ENCODE results near the gene ANKRD55. TPM values are rescaled to one million over a fixed set of nuclear protein-coding genes. Genes with fewer than 3 reads are reported as not detected.
A peak's percentile ranks its signal among the peaks of the same experiment; 100 is the strongest.
"Not testable (repeated sequence)": the region's sequence is repeated elsewhere in the genome, so short reads cannot be mapped to it uniquely, and the experiment has no call there.

ANKRD55 gene
- polyA plus RNA-seq, 4 donors = 1.1 to 1.6 (median 1.5) TPM

GRCh38 chr5:56211298-56211865 is 21.7 kb downstream of the ANKRD55 start:
- no peak for DNase-seq (ENCODE audit: low read depth in 4 of 4, low spot score in 3 of 4)

DNA sequence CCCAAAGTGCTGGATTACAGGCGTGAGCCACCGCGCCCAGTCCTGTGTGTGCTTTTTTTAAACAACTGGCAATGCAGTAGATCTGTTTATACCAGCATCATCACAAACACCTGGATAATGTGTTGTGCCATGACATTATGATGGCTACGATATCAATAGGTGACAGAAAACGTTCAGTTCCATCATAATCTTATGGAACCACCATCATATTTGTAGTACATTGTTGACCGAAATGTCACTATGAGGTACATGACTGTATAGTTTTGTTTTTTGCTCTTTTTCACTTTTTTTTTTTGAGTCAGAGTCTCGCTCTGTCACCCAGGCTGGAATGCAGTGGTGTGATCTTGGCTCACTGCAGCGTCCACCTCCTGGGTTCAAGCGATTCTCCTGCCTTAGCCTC is 24.4 kb downstream of the ANKRD55 start:
- no peak for DNase-seq (ENCODE audit: low read depth in 4 of 4, low spot score in 3 of 4)

DNA sequence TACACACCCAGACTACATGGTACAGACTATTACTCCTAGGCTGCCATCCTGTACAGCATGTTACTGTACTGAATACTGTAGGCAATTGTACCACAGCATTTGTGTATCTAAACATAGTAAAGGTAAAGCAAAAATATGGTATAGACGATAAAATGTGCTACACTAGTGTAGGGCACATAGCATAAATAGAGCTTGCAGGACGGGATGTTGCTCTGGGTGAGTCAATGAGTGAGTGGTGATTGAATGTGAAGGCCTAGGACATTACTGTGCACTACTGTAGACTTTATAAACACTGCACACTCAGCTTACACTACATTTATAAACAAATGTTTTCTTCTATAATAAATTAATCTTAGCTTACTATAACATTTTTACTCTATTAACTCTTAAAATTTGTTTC is 25.6 kb downstream of the ANKRD55 start:
- DNase-seq (ENCODE audit: low read depth in 4 of 4, low spot score in 3 of 4) = no peak

- DNase-seq (ENCODE audit: low read depth in 4 of 4, low spot score in 3 of 4) = no peak
Measured at GRCh38 chr5:56206126-56206910, 26.8 kb downstream of the ANKRD55 start.

GRCh38 chr5:56203936-56204335 is 29.2 kb downstream of the ANKRD55 start:
- not testable (repeated sequence) for DNase-seq (ENCODE audit: low read depth in 4 of 4, low spot score in 3 of 4)

- no peak for DNase-seq (ENCODE audit: low read depth in 4 of 4, low spot score in 3 of 4)
Measured at GRCh38 chr5:56202483-56202882, 30.6 kb downstream of the ANKRD55 start.

- DNase-seq (ENCODE audit: low read depth in 4 of 4, low spot score in 3 of 4) = not testable (repeated sequence)
Measured at GRCh38 chr5:56201762-56202261, 31.3 kb downstream of the ANKRD55 start.

GRCh38 chr5:56200971-56201666 is 32.0 kb downstream of the ANKRD55 start:
- DNase-seq (ENCODE audit: low read depth in 4 of 4, low spot score in 3 of 4) = peak in 3 of 4 donors; percentile 50 to 66 (median 60)

DNA sequence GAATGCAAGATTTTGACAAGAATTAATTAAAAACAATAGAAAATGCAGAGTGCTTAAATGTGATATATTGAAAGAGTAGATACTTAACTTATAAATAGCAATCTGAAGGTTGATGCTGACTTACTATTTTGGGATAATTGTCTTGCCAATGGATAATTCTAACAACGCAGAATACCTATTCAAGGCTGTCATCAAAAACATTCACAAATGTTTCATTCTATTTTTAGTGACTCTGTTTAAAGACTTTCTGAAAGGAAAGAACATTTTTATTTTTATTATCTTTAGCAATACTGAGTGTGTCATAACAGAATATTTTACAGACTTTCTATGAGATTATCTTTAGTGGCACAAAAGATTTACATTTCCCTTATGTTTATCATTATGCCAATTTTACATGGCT is 38.1 kb downstream of the ANKRD55 start:
- no peak for DNase-seq (ENCODE audit: low read depth in 4 of 4, low spot score in 3 of 4)

GRCh38 chr5:56192246-56192645 is 40.9 kb downstream of the ANKRD55 start:
- DNase-seq (ENCODE audit: low read depth in 4 of 4, low spot score in 3 of 4) = no peak

DNA sequence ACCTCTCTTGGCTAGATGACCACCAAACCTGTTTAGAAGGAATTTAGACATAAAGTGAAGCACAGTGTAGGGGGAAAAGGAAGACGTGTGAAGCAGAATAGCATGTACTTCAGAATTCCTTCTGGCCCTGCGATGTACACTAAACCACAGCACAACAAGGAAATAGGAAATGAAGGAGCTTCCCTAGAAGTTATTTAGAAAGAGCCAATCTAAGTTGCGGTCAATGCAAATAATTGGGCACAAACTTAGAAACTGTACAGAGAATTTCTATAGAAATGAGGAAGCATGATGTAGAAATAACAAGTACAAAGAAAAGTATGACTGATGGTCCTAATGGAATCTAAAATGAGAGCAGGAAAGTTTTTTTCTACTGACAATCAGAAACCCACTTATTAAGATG is 41.5 kb downstream of the ANKRD55 start:
- no peak for DNase-seq (ENCODE audit: low read depth in 4 of 4, low spot score in 3 of 4)

- DNase-seq (ENCODE audit: low read depth in 4 of 4, low spot score in 3 of 4) = no peak
Measured at GRCh38 chr5:56190497-56190896, 42.6 kb downstream of the ANKRD55 start.

DNA sequence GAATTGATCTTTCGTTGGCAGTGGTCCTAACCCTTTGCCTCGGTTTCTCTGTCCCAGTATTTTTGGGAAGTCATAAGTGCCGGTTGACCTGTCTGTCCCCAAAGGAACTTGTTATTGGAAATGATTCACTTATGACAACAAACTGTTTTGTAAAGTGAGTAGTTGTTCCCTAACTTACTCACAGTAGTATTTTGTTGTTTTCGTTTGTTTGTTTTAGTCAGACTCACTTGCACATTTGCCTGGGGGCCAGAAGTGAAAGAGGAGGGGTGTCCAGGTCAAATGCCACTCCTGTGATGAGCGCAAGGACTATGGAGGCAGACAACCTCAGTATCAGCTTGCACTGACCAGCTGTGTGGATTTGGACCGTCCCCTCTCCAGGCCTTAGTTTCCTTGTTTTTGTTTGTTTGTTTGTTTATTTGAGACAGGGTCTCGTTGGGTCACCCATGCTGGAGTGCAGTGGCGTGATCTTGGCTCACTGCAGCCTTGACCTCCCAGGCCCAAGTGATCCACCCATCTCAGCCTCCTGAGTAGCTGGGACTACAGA is 47.3 kb downstream of the ANKRD55 start:
- no peak for DNase-seq (ENCODE audit: low read depth in 4 of 4, low spot score in 3 of 4)

DNA sequence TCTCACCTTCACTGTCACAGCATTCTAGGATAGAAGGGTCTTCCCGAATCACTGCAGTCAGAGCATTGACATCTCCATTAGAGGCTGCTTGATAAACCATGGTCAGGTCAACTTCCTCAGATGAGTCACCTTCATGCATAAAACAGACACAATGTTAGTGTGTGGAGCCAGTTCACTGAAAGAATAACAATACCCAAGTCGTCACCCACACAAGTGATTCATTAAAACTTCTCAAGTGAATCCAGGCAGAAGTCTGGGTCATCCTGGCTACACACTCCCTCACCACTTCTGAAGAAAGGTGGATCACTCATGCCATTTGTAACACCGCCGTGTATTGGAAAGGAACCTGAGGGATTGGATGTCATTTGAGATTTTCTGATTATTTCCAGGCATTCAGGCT is 49.6 kb downstream of the ANKRD55 start:
- no peak for DNase-seq (ENCODE audit: low read depth in 4 of 4, low spot score in 3 of 4)

- no peak for DNase-seq (ENCODE audit: low read depth in 4 of 4, low spot score in 3 of 4)
Measured at GRCh38 chr5:56179442-56179841, 53.7 kb downstream of the ANKRD55 start.

GRCh38 chr5:56178823-56179222 is 54.3 kb downstream of the ANKRD55 start:
- DNase-seq (ENCODE audit: low read depth in 4 of 4, low spot score in 3 of 4) = no peak

DNA sequence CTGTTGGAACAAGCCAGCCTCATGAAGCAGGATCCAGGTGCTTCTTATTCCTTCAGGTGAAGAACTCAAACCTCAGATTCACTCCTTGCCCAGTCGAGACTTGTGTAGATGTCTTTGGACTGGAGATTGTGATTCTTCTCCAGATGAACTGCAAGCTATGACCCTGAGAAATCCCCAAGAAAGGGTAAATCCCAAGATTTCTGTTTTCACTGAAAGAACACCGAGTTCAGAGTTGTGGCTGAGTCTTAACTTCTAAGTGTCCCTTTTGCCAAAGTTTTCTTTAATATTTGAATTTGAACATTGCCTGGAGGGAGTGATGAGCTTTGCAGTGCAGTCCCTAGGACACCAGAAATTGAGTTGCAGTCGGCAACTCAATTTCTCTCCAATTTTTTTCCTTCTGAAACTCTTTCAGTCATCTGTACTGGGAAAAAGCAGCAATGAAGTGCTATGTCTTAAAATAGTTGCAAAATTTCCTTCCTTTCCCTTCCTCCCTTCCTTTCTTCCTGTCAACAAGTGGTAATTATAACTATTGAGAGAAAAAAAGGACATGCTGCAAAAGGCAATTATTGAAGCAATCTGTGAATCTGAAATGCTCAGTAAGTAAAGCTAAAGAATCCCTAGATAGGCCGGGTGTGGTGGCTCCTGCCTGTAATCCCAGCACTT is 56.1 kb downstream of the ANKRD55 start:
- no peak for DNase-seq (ENCODE audit: low read depth in 4 of 4, low spot score in 3 of 4)

GRCh38 chr5:56176155-56176798 is 56.9 kb downstream of the ANKRD55 start:
- DNase-seq (ENCODE audit: low read depth in 4 of 4, low spot score in 3 of 4) = no peak

DNA sequence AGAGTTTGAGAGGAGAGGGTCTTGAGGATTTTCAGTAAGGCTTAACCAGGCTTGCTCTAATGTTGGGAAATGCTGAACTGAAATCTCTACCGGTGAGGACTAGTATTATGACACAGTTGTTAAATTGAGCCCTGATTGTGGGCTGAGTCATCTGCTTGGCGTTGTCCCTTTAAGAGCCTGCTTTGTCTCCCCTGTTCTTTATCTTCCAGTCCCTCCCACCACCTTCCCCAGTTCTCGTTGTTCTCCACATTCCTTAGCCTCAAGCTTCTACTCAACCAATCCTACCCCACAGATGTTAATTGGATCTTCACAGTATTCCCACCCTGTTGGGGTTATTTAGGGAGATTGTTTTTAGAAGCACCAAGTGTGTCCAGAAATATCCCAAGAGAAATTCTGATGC is 57.6 kb downstream of the ANKRD55 start:
- DNase-seq (ENCODE audit: low read depth in 4 of 4, low spot score in 3 of 4) = no peak

DNA sequence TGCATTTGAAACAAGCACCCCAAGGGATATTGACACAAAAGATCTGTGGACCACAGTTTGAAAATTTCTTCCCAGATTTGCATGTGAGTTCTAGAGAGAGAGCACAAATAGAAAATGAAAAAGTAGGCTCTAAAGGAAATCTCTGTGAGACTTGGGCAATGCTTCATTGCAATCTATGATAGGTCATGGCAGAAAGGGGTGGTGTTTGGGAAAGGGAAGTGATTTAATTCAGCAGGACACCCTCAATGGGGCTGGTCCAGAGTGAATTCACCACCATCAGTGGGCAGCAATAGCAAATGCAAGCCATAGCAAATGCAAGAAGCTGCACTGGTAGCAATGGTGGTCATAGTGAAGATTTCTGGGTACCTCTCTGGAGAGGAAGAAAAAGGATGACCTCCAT is 58.1 kb downstream of the ANKRD55 start:
- no peak for DNase-seq (ENCODE audit: low read depth in 4 of 4, low spot score in 3 of 4)

Data from right renal pelvis (tissue), 4 donors.